ENCODE measurements around the gene TNFRSF21.
"Not testable (repeated sequence)": the region's sequence is repeated elsewhere in the genome, so short reads cannot be mapped to it uniquely, and the experiment has no call there.

Gene TNFRSF21

GRCh38 chr6:47230579-47230978 is 79.1 kb downstream of the TNFRSF21 start:
- Mint-ChIP-seq H3K27me3 (ENCODE audit: low read depth) (no peaks in the 10 kb centered on the region), H3K27ac (no peak overlapping the region), H3K36me3 (ENCODE audit: low read depth) (no peaks in the 10 kb centered on the region), H3K9me3 (no peaks in the 10 kb centered on the region), H3K4me3 (no peak overlapping the region), H3K4me1 (ENCODE audit: low read depth) (no peaks in the 10 kb centered on the region)
- no peak for DNase-seq (ENCODE audit: low spot score)

GRCh38 chr6:47229255-47229654 is 80.5 kb downstream of the TNFRSF21 start:
- no peaks in the 10 kb centered on the region for H3K36me3 Mint-ChIP-seq (ENCODE audit: low read depth)
- no peak overlapping the region for H3K4me3 Mint-ChIP-seq
- H3K27me3 Mint-ChIP-seq (ENCODE audit: low read depth), result no peaks in the 10 kb centered on the region
- DNase-seq (ENCODE audit: low spot score), result no peak
- no peaks in the 10 kb centered on the region for H3K4me1 Mint-ChIP-seq (ENCODE audit: low read depth)
- no peak overlapping the region for H3K27ac Mint-ChIP-seq
- H3K9me3 Mint-ChIP-seq, result no peaks in the 10 kb centered on the region

GRCh38 chr6:47228093-47228492 is 81.6 kb downstream of the TNFRSF21 start:
- not testable (repeated sequence) for H3K4me1 Mint-ChIP-seq (ENCODE audit: low read depth); H3K9me3 Mint-ChIP-seq; H3K27me3 Mint-ChIP-seq (ENCODE audit: low read depth); H3K27ac Mint-ChIP-seq; H3K36me3 Mint-ChIP-seq (ENCODE audit: low read depth); H3K4me3 Mint-ChIP-seq; DNase-seq (ENCODE audit: low spot score)

GRCh38 chr6:47223251-47223650 is 86.5 kb downstream of the TNFRSF21 start:
- not testable (repeated sequence) for H3K4me1 Mint-ChIP-seq (ENCODE audit: low read depth); H3K9me3 Mint-ChIP-seq; H3K27me3 Mint-ChIP-seq (ENCODE audit: low read depth); H3K36me3 Mint-ChIP-seq (ENCODE audit: low read depth); H3K27ac Mint-ChIP-seq; H3K4me3 Mint-ChIP-seq; DNase-seq (ENCODE audit: low spot score)

GRCh38 chr6:47221565-47221964 is 88.1 kb downstream of the TNFRSF21 start:
- Mint-ChIP-seq H3K4me3 (no peak overlapping the region), H3K36me3 (ENCODE audit: low read depth) (no peaks in the 10 kb centered on the region), H3K27ac (no peak overlapping the region), H3K4me1 (ENCODE audit: low read depth) (no peaks in the 10 kb centered on the region), H3K9me3 (no peaks in the 10 kb centered on the region), H3K27me3 (ENCODE audit: low read depth) (no peaks in the 10 kb centered on the region)
- DNase-seq (ENCODE audit: low spot score), result no peak

GRCh38 chr6:47209632-47210031 is 100.1 kb downstream of the TNFRSF21 start:
- H3K27me3 Mint-ChIP-seq (ENCODE audit: low read depth), result peaks cover 5% of the 10 kb centered on the region
- no peak overlapping the region for H3K4me3 Mint-ChIP-seq
- H3K4me1 Mint-ChIP-seq (ENCODE audit: low read depth), result peaks cover 1% of the 10 kb centered on the region
- H3K36me3 Mint-ChIP-seq (ENCODE audit: low read depth), result no peaks in the 10 kb centered on the region
- no peak for DNase-seq (ENCODE audit: low spot score)
- no peaks in the 10 kb centered on the region for H3K9me3 Mint-ChIP-seq
- no peak overlapping the region for H3K27ac Mint-ChIP-seq

- Mint-ChIP-seq H3K9me3 (no peaks in the 10 kb centered on the region), H3K27me3 (ENCODE audit: low read depth) (peaks cover 5% of the 10 kb centered on the region), H3K4me3 (no peak overlapping the region), H3K36me3 (ENCODE audit: low read depth) (no peaks in the 10 kb centered on the region), H3K27ac (no peak overlapping the region), H3K4me1 (ENCODE audit: low read depth) (peaks cover 11% of the 10 kb centered on the region)
- no peak for DNase-seq (ENCODE audit: low spot score)
Measured at GRCh38 chr6:47207261-47207660, 102.4 kb downstream of the TNFRSF21 start.

GRCh38 chr6:47206626-47207025 is 103.1 kb downstream of the TNFRSF21 start:
- Mint-ChIP-seq H3K9me3 (no peaks in the 10 kb centered on the region), H3K27me3 (ENCODE audit: low read depth) (peaks cover 5% of the 10 kb centered on the region), H3K4me1 (ENCODE audit: low read depth) (peaks cover 11% of the 10 kb centered on the region), H3K27ac (no peak overlapping the region), H3K4me3 (no peak overlapping the region), H3K36me3 (ENCODE audit: low read depth) (no peaks in the 10 kb centered on the region)
- no peak for DNase-seq (ENCODE audit: low spot score)

GRCh38 chr6:47203938-47204611 is 105.6 kb downstream of the TNFRSF21 start:
- Mint-ChIP-seq H3K36me3 (ENCODE audit: low read depth) (no peaks in the 10 kb centered on the region), H3K27me3 (ENCODE audit: low read depth) (peaks cover 5% of the 10 kb centered on the region), H3K27ac (peak overlapping the region; percentile 58), H3K4me3 (no peak overlapping the region), H3K9me3 (no peaks in the 10 kb centered on the region), H3K4me1 (ENCODE audit: low read depth) (peaks cover 11% of the 10 kb centered on the region)
- DNase-seq (ENCODE audit: low spot score), result no peak

- DNase-seq (ENCODE audit: low spot score), result peak; percentile 5
- Mint-ChIP-seq H3K4me1 (ENCODE audit: low read depth) (peaks cover 11% of the 10 kb centered on the region), H3K4me3 (peak overlapping the region; percentile 14), H3K36me3 (ENCODE audit: low read depth) (no peaks in the 10 kb centered on the region), H3K27ac (peak overlapping the region; percentile 58), H3K9me3 (no peaks in the 10 kb centered on the region), H3K27me3 (ENCODE audit: low read depth) (peaks cover 5% of the 10 kb centered on the region)
Measured at GRCh38 chr6:47203266-47203937, 106.3 kb downstream of the TNFRSF21 start.

GRCh38 chr6:47202644-47203205 is 107.0 kb downstream of the TNFRSF21 start:
- Mint-ChIP-seq H3K4me1 (ENCODE audit: low read depth) (peaks cover 16% of the 10 kb centered on the region), H3K27ac (no peak overlapping the region), H3K27me3 (ENCODE audit: low read depth) (no peaks in the 10 kb centered on the region), H3K4me3 (no peak overlapping the region), H3K9me3 (no peaks in the 10 kb centered on the region), H3K36me3 (ENCODE audit: low read depth) (no peaks in the 10 kb centered on the region)
- no peak for DNase-seq (ENCODE audit: low spot score)

- Mint-ChIP-seq H3K9me3 (no peaks in the 10 kb centered on the region), H3K4me1 (ENCODE audit: low read depth) (peaks cover 16% of the 10 kb centered on the region), H3K27ac (no peak overlapping the region), H3K36me3 (ENCODE audit: low read depth) (no peaks in the 10 kb centered on the region), H3K27me3 (ENCODE audit: low read depth) (no peaks in the 10 kb centered on the region), H3K4me3 (no peak overlapping the region)
- DNase-seq (ENCODE audit: low spot score), result no peak
Measured at GRCh38 chr6:47200536-47201334, 109.0 kb downstream of the TNFRSF21 start.

GRCh38 chr6:47197682-47198640 is 111.7 kb downstream of the TNFRSF21 start:
- no peak for DNase-seq (ENCODE audit: low spot score)
- H3K36me3 Mint-ChIP-seq (ENCODE audit: low read depth), result no peaks in the 10 kb centered on the region
- H3K9me3 Mint-ChIP-seq, result no peaks in the 10 kb centered on the region
- H3K27ac Mint-ChIP-seq, result no peak overlapping the region
- H3K4me1 Mint-ChIP-seq (ENCODE audit: low read depth), result peaks cover 5% of the 10 kb centered on the region
- peak overlapping the region; percentile 28 for H3K4me3 Mint-ChIP-seq
- H3K27me3 Mint-ChIP-seq (ENCODE audit: low read depth), result no peaks in the 10 kb centered on the region

All from T-helper 2 cell treated with Interferon-gamma antibody and Interleukin-4, amounts not matched to agents 5 μg/mL and 100 μg/mL, for 36 hours (primary cell).